ENCODE results near the gene CAP2.
A peak's percentile ranks its signal among the peaks of the same experiment; 100 is the strongest.

Gene CAP2

GRCh38 chr6:17478223-17478907, 85.0 kb downstream of the CAP2 start:
- no peak for DNase-seq

- no peak for DNase-seq
Measured at GRCh38 chr6:17478946-17479345, 85.6 kb downstream of the CAP2 start.

GRCh38 chr6:17480476-17480875, 87.1 kb downstream of the CAP2 start:
- no peak for DNase-seq

- DNase-seq: no peak
Measured at GRCh38 chr6:17482711-17483110, 89.3 kb downstream of the CAP2 start.

- no peak for DNase-seq
Measured at GRCh38 chr6:17483391-17484016, 90.1 kb downstream of the CAP2 start.

GRCh38 chr6:17484201-17484849, 90.9 kb downstream of the CAP2 start:
- DNase-seq: peak; percentile 87 to 93

- peak in 1 of 2 experiments; percentile 62 for DNase-seq
Measured at GRCh38 chr6:17485181-17485580, 91.8 kb downstream of the CAP2 start.

GRCh38 chr6:17485946-17486345, 92.6 kb downstream of the CAP2 start:
- DNase-seq: no peak

GRCh38 chr6:17486680-17487079, 93.3 kb downstream of the CAP2 start:
- no peak for DNase-seq

GRCh38 chr6:17490724-17491123, 97.3 kb downstream of the CAP2 start:
- DNase-seq: peak in 1 of 2 experiments; percentile 41

- DNase-seq: no peak
Measured at GRCh38 chr6:17491416-17492142, 98.2 kb downstream of the CAP2 start.

GRCh38 chr6:17492350-17492749, 99.0 kb downstream of the CAP2 start:
- DNase-seq: no peak

GRCh38 chr6:17493286-17493685, 99.9 kb downstream of the CAP2 start:
- DNase-seq: peak in 1 of 2 experiments; percentile 17

- no peak for DNase-seq
Measured at GRCh38 chr6:17494177-17494576, 100.8 kb downstream of the CAP2 start.

GRCh38 chr6:17494919-17495318, 101.5 kb downstream of the CAP2 start:
- no peak for DNase-seq

- peak in 1 of 2 experiments; percentile 30 for DNase-seq
Measured at GRCh38 chr6:17497535-17498095, 104.2 kb downstream of the CAP2 start.

- DNase-seq: no peak
Measured at GRCh38 chr6:17501442-17501841, 108.0 kb downstream of the CAP2 start.

- no peak for DNase-seq
Measured at GRCh38 chr6:17501982-17502704, 108.7 kb downstream of the CAP2 start.

GRCh38 chr6:17503051-17503450, 109.7 kb downstream of the CAP2 start:
- DNase-seq: no peak

- no peak for DNase-seq
Measured at GRCh38 chr6:17504005-17504404, 110.6 kb downstream of the CAP2 start.

- no peak for DNase-seq
Measured at GRCh38 chr6:17505062-17505476, 111.7 kb downstream of the CAP2 start.

GRCh38 chr6:17505767-17506280, 112.4 kb downstream of the CAP2 start:
- DNase-seq: no peak

All from NCI-H2081 (cell line).